GM23338 (cell line): ENCODE results near the gene GCNT2. TPM values are rescaled to one million over a fixed set of nuclear protein-coding genes. Genes with fewer than 3 reads are reported as not detected.
"Not testable (repeated sequence)": the region's sequence is repeated elsewhere in the genome, so short reads cannot be mapped to it uniquely, and the experiment has no call there.

Experiments
- ATAC-seq: fragments of 200-7000 bp; cut with Tn5 transposase; 3 replicates; pipeline ENCODE4 v1.9.1; 2020
- DNase-seq: peaks from one replicate; pipeline ENCODE4 v3.0.0-alpha.2; 2015; ENCODE audit warnings: low spot score
- H2AFZ ChIP-seq: fragments of 200-600 bp; sonication (generic); 2 replicates; pipeline ENCODE4 v1.8.0; 2016; ENCODE audit warnings: antibody characterized with exemption, mild to moderate bottlenecking, moderate library complexity
- H3F3A ChIP-seq: fragments of 200-600 bp; sonication (generic); replicated peaks from 2 replicates; pipeline ENCODE4 v1.8.0; 2017; ENCODE audit warnings: antibody characterized with exemption, mixed run types, low read depth
- H3K27ac ChIP-seq: fragments of 200-600 bp; sonication (generic); 2 replicates; pipeline ENCODE4 v1.6.1; 2016; ENCODE audit warnings: low read depth
- H3K27me3 ChIP-seq: fragments of 200-600 bp; sonication (generic); 2 replicates; pipeline ENCODE4 v1.8.0; 2016; ENCODE audit warnings: mild to moderate bottlenecking, mixed run types, moderate library complexity; ENCODE audit not compliant: insufficient read depth
- H3K36me3 ChIP-seq: fragments of 200-600 bp; sonication (generic); 2 replicates; pipeline ENCODE4 v1.8.0; 2016; ENCODE audit warnings: mild to moderate bottlenecking; ENCODE audit not compliant: insufficient read depth
- H3K4me1 ChIP-seq: fragments of 200-600 bp; sonication (generic); 2 replicates; pipeline ENCODE4 v1.8.0; 2016; ENCODE audit warnings: mild to moderate bottlenecking, moderate library complexity; ENCODE audit not compliant: insufficient read depth
- H3K4me2 ChIP-seq: fragments of 200-600 bp; sonication (generic); 2 replicates; pipeline ENCODE4 v1.7.1; 2017; ENCODE audit warnings: mixed run types
- H3K4me3 ChIP-seq: fragments of 200-600 bp; sonication (generic); 2 replicates; pipeline ENCODE4 v1.6.1; 2016; ENCODE audit warnings: mixed run types
- H3K79me2 ChIP-seq: fragments of 200-600 bp; sonication (generic); replicated peaks from 2 replicates; pipeline ENCODE4 v1.8.0; 2017; ENCODE audit warnings: mild to moderate bottlenecking; ENCODE audit not compliant: insufficient read depth
- H3K9me2 ChIP-seq: fragments of 200-600 bp; sonication (generic); 2 replicates; pipeline ENCODE4 v1.8.0; 2017; ENCODE audit not compliant: insufficient read depth
- H4K20me1 ChIP-seq: fragments of 200-600 bp; sonication (generic); replicated peaks from 2 replicates; pipeline ENCODE4 v1.8.0; 2017; ENCODE audit warnings: mild to moderate bottlenecking; ENCODE audit not compliant: insufficient read depth
- H3K27ac Mint-ChIP-seq: 2 replicates; pipeline ENCODE4 v1.8.0; 2020; ENCODE audit warnings: inconsistent platforms, mild to moderate bottlenecking, moderate library complexity, mixed read lengths
- H3K27me3 Mint-ChIP-seq: 3 replicates; pipeline ENCODE4 v1.8.0; 2022; ENCODE audit warnings: low read depth, mild to moderate bottlenecking, moderate library complexity, mixed read lengths, inconsistent platforms; ENCODE audit not compliant: insufficient read depth, poor library complexity
- H3K36me3 Mint-ChIP-seq: 3 replicates; pipeline ENCODE4 v1.8.0; 2021; ENCODE audit warnings: low read depth, mild to moderate bottlenecking, inconsistent platforms, moderate library complexity, mixed read lengths
- H3K4me1 Mint-ChIP-seq: 3 replicates; pipeline ENCODE4 v1.8.0; 2020; ENCODE audit warnings: mild to moderate bottlenecking, inconsistent platforms, mixed read lengths
- H3K4me3 Mint-ChIP-seq: 3 replicates; pipeline ENCODE4 v1.8.0; 2021; ENCODE audit warnings: moderate library complexity, mild to moderate bottlenecking, inconsistent platforms, mixed read lengths
- H3K9me3 Mint-ChIP-seq: 3 replicates; pipeline ENCODE4 v1.8.0; 2020; ENCODE audit warnings: moderate library complexity, mild to moderate bottlenecking, inconsistent platforms, mixed read lengths
- CREB1 ChIP-seq: fragments of 250-450 bp; sonication (Bioruptor Pico); IDR thresholded peaks from 2 replicates; pipeline ENCODE4 v1.5.0; 2020; ENCODE audit warnings: low read depth, mild to moderate bottlenecking, moderate library complexity
- EZH2 ChIP-seq: fragments of 200-600 bp; sonication (generic); IDR thresholded peaks from one replicate; pipeline ENCODE4 v1.8.0; 2017; ENCODE audit warnings: antibody characterized with exemption, mild to moderate bottlenecking, low read depth; ENCODE audit not compliant: unreplicated experiment
- EZH2phosphoT487 ChIP-seq: fragments of 200-600 bp; sonication (generic); IDR thresholded peaks from one replicate; pipeline ENCODE4 v1.8.1; 2018; ENCODE audit warnings: antibody characterized with exemption; ENCODE audit not compliant: unreplicated experiment
- JUNB ChIP-seq: IDR thresholded peaks from one replicate; pipeline ENCODE4 v1.6.1; 2016; ENCODE audit warnings: antibody characterized with exemption; ENCODE audit not compliant: unreplicated experiment
- POLR2AphosphoS5 ChIP-seq: IDR thresholded peaks from 2 replicates; pipeline ENCODE4 v1.6.1; 2016; ENCODE audit warnings: antibody characterized with exemption, low read depth
- REST ChIP-seq: IDR thresholded peaks from one replicate; pipeline ENCODE4 v1.6.1; 2018; ENCODE audit warnings: antibody characterized with exemption; ENCODE audit not compliant: unreplicated experiment
- STAT1 ChIP-seq: IDR thresholded peaks from one replicate; pipeline ENCODE4 v1.6.1; 2016; ENCODE audit warnings: antibody characterized with exemption; ENCODE audit not compliant: unreplicated experiment
- ZNF331 ChIP-seq: fragments of 250-450 bp; sonication (Bioruptor Pico); IDR thresholded peaks from 2 replicates; pipeline ENCODE4 v1.5.0; 2020; ENCODE audit warnings: low read depth, mild to moderate bottlenecking, moderate library complexity
- polyA plus RNA-seq: library from polyadenylated mRNA; unstranded; fragments of >200 nt; fragmentation: Nextera tagmentation; extraction: Ambion mirVana; gene quantifications from 2 replicates; pipeline ENCODE4 v1.2.1, GENCODE V29; 2016
- total RNA-seq: library from RNA; depleted of rRNA; stranded (reverse); fragments of >200 nt; shearing (Covaris generic); gene quantifications from 2 replicates; pipeline ENCODE4 v1.2.3, GENCODE V29; 2014
- TF ChIP-seq, protein P1 (sequence below): IDR thresholded peaks from 2 replicates; pipeline ENCODE4 v1.6.1; 2016; ENCODE audit warnings: antibody characterized with exemption

The GCNT2 gene
- total and polyA plus RNA-seq, 2 experiments from 2014 or later = 28.3 to 137 TPM

GRCh38 chr6:10599046-10599445 lies 77.9 kb downstream of the GCNT2 start:
- DNase-seq (no peak), ATAC-seq (no peak)
- H3K27ac ChIP-seq = peak overlapping the region; percentile 71; the same call in 1 of the 2 replicates

DNA sequence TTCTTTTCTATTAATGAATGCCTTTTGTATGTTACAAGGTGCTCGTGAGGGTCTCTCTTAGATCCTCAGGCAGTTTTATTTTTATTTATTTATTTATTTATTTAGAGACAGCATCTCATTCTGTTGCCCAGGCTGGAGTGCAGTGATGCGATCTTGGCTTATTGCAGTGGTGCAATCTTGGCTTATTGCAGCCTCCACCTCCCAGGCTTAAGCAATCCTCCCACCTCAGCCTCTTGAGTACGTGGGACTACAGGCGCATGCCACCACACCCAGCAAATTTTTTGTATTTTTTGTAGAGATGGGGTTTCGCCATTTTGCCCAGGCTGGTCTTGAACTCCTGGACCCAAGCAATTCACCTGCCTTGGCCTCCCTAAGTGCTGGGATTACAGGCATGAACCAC lies 79.5 kb downstream of the GCNT2 start:
- Histone ChIP-seq H3K4me1 (peaks cover 65% of the 10 kb centered on the region), H4K20me1 (peaks cover 44% of the 10 kb centered on the region), H3K79me2 (peaks cover 100% of the 10 kb centered on the region)
- not testable (repeated sequence) for H3K4me3 ChIP-seq, H3K9me3 Mint-ChIP-seq, H3K27me3 ChIP-seq, H3K27ac ChIP-seq, H3K4me2 ChIP-seq, H3F3A ChIP-seq, H3K36me3 ChIP-seq, H3K9me2 ChIP-seq, H2AFZ ChIP-seq, DNase-seq, ATAC-seq, H3K27me3 Mint-ChIP-seq, H3K4me3 Mint-ChIP-seq, H3K27ac Mint-ChIP-seq
- Mint-ChIP-seq H3K36me3 (peaks cover 14% of the 10 kb centered on the region; the same call in 2 of the 3 replicates), H3K4me1 (peaks cover 52% of the 10 kb centered on the region)

More at GRCh38 chr6:10599046-10599445, 77.9 kb downstream of the GCNT2 start:
- H3K4me3 ChIP-seq = no peak overlapping the region
- Mint-ChIP-seq H3K36me3 (peaks cover 12% of the 10 kb centered on the region; the same call in 2 of the 3 replicates), H3K9me3 (no peaks in the 10 kb centered on the region), H3K27me3 (peaks cover 6% of the 10 kb centered on the region), H3K27ac (peak overlapping the region; percentile 61; the same call in 1 of the 2 replicates), H3K4me3 (no peak overlapping the region), H3K4me1 (peaks cover 66% of the 10 kb centered on the region)
- H3K4me2 ChIP-seq = peak overlapping the region; percentile 44; the same call in 1 of the 2 replicates
- no peaks in the 10 kb centered on the region for H3F3A ChIP-seq
- TF ChIP-seq ZNF331 (CRISPR knock-in tag) = no peak
- TF ChIP-seq POLR2AphosphoS5 = no peak
- TF ChIP-seq STAT1 = no peak
- TF ChIP-seq EZH2phosphoT487 = no peak
- TF ChIP-seq EZH2 = no peak
- no peaks in the 10 kb centered on the region for H3K9me2 ChIP-seq
- H3K79me2 ChIP-seq = peaks cover 100% of the 10 kb centered on the region
- H3K4me1 ChIP-seq = peaks cover 69% of the 10 kb centered on the region
- H4K20me1 ChIP-seq = peaks cover 45% of the 10 kb centered on the region
- no peak overlapping the region for H2AFZ ChIP-seq
- H3K27me3 ChIP-seq = no peaks in the 10 kb centered on the region
- H3K36me3 ChIP-seq = no peaks in the 10 kb centered on the region

GRCh38 chr6:10603219-10603618 lies 82.1 kb downstream of the GCNT2 start:
- no peak for ATAC-seq
- no peak for TF ChIP-seq POLR2AphosphoS5
- TF ChIP-seq JUNB = no peak
- TF ChIP-seq EZH2phosphoT487 = no peak
- TF ChIP-seq, protein P1, sequence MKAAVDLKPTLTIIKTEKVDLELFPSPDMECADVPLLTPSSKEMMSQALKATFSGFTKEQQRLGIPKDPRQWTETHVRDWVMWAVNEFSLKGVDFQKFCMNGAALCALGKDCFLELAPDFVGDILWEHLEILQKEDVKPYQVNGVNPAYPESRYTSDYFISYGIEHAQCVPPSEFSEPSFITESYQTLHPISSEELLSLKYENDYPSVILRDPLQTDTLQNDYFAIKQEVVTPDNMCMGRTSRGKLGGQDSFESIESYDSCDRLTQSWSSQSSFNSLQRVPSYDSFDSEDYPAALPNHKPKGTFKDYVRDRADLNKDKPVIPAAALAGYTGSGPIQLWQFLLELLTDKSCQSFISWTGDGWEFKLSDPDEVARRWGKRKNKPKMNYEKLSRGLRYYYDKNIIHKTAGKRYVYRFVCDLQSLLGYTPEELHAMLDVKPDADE = no peak
- no peak for TF ChIP-seq EZH2
- TF ChIP-seq ZNF331 (CRISPR knock-in tag) = no peak
- TF ChIP-seq CREB1 (CRISPR knock-in tag) = no peak
- TF ChIP-seq REST = no peak

More at GRCh38 chr6:10603219-10603618, 82.1 kb downstream of the GCNT2 start:
- Mint-ChIP-seq H3K27ac (peak overlapping the region; percentile 19; the same call in 1 of the 2 replicates), H3K9me3 (no peaks in the 10 kb centered on the region), H3K27me3 (peaks cover 4% of the 10 kb centered on the region), H3K36me3 (peaks cover 27% of the 10 kb centered on the region), H3K4me1 (peaks cover 30% of the 10 kb centered on the region), H3K4me3 (no peak overlapping the region)
- no peak overlapping the region for H3K4me3 ChIP-seq
- H2AFZ ChIP-seq = no peak overlapping the region
- H3K27me3 ChIP-seq = no peaks in the 10 kb centered on the region
- H3K4me1 ChIP-seq = peaks cover 45% of the 10 kb centered on the region
- peaks cover 100% of the 10 kb centered on the region for H3K79me2 ChIP-seq
- H3K27ac ChIP-seq = peak overlapping the region; percentile 5; the same call in 1 of the 2 replicates
- H4K20me1 ChIP-seq = peaks cover 42% of the 10 kb centered on the region
- no peak overlapping the region for H3K4me2 ChIP-seq
- peaks cover 3% of the 10 kb centered on the region; the same call in 1 of the 2 replicates for H3F3A ChIP-seq
- DNase-seq = no peak
- no peaks in the 10 kb centered on the region for H3K9me2 ChIP-seq
- peaks cover under 1% of the 10 kb centered on the region; the same call in 1 of the 2 replicates for H3K36me3 ChIP-seq
